AG04449 (cell line): Measurements from ENCODE around the gene LAMA1.

Experiments used
- CTCF ChIA-PET: fragments of 350-600 bp; formaldehyde crosslinking; extraction: SDS; loops from one replicate; lab custom pipeline; 2021; ENCODE audit warnings: antibody characterized with exemption; lab: Yijun Ruan, JAX
- POLR2A ChIA-PET: fragments of 400-600, 350-600 bp; formaldehyde crosslinking; extraction: SDS; loops from one replicate; lab custom pipeline; 2020; ENCODE audit warnings: antibody characterized with exemption, inconsistent platforms; lab: Yijun Ruan, JAX
- DNase-seq: peaks from one replicate; pipeline ENCODE4 v3.0.0-alpha.2; 2010; ENCODE audit warnings: low read depth, low spot score
- H3K4me3 ChIP-seq: 2 replicates; pipeline ENCODE4 v1.5.1; 2011; ENCODE audit warnings: low read depth, mild to moderate bottlenecking, control low read depth, low read length
- TF ChIP-seq, protein P1 (sequence below): IDR thresholded peaks from one replicate; pipeline ENCODE4 v1.5.1; 2011; ENCODE audit warnings: mild to moderate bottlenecking, moderate library complexity, low read length, control low read depth, inconsistent platforms; ENCODE audit not compliant: insufficient read depth; ENCODE audit errors: missing control alignments

LAMA1 gene

DNA sequence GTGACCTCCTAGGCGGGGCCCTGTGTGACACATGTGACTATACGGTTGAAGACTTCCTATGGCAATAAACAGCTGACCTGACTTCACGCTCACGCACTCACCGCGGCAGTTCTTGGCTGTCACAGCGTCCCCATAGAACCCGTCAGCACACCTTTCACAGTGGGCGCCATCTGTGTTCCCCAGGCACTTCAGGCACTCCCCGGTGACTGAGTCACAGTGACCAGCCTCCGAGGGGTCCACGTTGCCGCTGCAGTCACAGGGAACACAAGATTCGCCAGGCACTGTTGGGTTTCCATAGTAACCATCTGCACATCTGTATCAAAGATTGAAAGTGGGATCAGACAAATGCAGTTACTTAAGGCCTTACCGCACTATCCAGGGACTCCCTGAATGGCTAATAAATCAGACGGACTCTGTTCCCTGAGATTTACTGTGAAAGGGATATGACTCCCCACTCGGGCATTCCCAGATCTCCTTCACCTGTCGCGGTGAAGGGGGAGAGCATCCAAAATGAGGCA lies 94.5 kb downstream of the LAMA1 start:
- DNase-seq, result no peak
- POLR2A ChIA-PET, result no interaction called here
- H3K4me3 ChIP-seq, result no peak overlapping the region
- TF ChIP-seq, protein P1, sequence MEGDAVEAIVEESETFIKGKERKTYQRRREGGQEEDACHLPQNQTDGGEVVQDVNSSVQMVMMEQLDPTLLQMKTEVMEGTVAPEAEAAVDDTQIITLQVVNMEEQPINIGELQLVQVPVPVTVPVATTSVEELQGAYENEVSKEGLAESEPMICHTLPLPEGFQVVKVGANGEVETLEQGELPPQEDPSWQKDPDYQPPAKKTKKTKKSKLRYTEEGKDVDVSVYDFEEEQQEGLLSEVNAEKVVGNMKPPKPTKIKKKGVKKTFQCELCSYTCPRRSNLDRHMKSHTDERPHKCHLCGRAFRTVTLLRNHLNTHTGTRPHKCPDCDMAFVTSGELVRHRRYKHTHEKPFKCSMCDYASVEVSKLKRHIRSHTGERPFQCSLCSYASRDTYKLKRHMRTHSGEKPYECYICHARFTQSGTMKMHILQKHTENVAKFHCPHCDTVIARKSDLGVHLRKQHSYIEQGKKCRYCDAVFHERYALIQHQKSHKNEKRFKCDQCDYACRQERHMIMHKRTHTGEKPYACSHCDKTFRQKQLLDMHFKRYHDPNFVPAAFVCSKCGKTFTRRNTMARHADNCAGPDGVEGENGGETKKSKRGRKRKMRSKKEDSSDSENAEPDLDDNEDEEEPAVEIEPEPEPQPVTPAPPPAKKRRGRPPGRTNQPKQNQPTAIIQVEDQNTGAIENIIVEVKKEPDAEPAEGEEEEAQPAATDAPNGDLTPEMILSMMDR, result no peak
- CTCF ChIA-PET, result interaction anchor here (0.6 to 3.7 kb wide), 3 partner anchors 12 to 105 kb away, joined by 3 to 30 read pairs (median 5); no protein-coding TSS in a partner anchor

DNA sequence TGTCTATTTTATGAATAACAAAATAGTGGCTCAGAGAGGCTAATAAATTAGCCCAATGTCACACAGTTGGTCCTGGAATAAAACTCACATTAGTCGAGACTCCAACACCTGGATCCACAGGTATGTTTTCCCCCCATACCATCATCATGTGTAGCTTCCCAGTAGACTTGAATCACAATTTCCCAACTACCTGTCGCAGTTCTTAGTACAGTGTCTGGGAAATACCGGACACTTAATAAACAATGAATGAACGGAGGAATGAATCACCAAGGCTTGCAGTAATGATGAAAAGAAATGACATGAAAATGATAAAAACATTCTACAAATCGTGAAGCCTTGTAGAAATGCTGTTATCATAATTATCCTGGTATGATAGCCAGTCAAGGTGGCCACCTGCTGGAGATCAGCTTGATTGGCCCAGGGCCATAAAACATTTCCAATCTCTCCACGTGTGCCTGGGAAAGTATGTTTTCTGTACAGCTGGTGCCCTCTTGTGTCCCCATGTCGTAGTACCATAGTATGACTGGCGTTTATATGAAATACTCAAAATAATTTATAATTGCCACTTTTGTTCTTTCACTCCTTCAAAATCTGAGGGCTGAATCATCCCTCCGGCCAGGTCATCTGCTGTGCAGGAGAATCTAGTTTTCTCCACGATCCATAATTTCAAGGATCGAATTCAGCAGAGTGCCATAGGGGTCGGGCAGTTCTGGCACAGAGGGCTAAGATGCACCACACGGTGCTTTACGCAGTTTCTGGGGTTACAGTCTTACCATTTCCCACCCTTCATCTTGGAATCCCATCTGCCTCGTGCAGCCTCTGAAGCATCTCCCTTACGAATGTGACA lies 95.4 kb downstream of the LAMA1 start:
- ChIA-PET CTCF (interaction anchor here (1.0 to 3.7 kb wide), 5 partner anchors 12 to 104 kb away, joined by 4 to 30 read pairs (median 5); no protein-coding TSS in a partner anchor), POLR2A (no interaction called here)
- TF ChIP-seq, protein P1, result peak; percentile 10
- DNase-seq, result no peak
- H3K4me3 ChIP-seq, result no peak overlapping the region

DNA sequence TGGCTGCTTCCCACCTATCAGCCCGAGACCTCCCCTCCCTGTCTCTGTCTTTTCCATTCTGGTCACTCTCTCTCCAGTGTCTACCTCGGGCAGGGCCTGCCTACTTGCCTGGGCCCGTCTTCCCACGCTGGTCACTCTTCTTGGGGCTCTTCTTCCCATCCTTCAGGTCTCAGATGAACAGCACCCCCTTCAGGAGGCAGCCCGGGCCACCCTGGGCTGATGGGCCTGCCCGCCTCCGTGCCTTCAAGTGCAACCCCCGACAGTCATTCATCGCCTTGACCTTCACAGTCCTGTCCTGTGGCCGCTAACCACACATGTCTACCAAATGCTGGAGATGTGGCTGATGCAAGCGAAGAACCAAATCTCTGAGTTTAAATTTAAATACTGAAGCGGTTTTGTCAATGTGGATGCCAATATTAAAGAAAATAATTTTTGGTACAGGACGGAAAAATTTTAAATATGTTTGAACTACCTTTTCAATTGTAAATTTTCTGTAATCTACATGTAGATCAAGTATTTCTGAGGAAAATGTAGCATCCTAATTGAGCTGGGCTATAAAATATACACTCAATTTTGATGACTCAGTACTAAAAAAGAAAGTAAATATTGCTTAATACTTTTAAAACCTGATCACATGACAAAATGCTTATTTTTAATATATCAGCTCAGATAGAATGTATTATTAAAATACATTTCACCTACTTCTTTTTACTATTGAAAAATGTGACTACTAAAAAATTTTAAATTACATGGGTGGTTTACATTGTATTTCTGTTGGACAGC lies 96.4 kb downstream of the LAMA1 start:
- POLR2A ChIA-PET, result no interaction called here
- CTCF ChIA-PET, result interaction anchor here (1.0 to 3.7 kb wide), 5 partner anchors 13 to 103 kb away, joined by 4 to 30 read pairs (median 5); no protein-coding TSS in a partner anchor
- no peak for DNase-seq
- no peak overlapping the region for H3K4me3 ChIP-seq
- TF ChIP-seq, protein P1, result no peak

DNA sequence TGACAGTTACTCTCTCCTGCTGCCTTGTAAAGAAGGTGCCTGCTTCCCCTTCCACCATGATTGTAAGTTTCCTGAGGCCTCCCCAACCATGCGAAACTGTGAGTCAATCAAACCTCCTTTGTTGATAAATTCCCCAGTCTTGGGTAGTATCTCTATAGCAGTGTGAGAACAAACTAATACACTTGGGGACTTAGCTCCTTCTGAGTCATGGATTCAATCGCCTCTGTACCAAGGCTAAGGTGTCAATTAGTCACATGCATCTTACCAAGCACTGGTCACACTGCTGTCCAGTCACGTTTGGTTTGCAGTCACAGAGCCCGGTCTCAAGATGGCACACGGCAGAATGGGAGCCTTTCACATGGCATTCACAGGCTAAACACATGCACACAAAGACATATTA lies 100.6 kb downstream of the LAMA1 start:
- POLR2A ChIA-PET, result no interaction called here
- CTCF ChIA-PET, result interaction anchor here (0.5 to 1.7 kb wide), 2 partner anchors 95 to 168 kb away, joined by 3 to 4 read pairs; no protein-coding TSS in a partner anchor
- no peak overlapping the region for H3K4me3 ChIP-seq
- DNase-seq, result no peak
- TF ChIP-seq, protein P1, result no peak

DNA sequence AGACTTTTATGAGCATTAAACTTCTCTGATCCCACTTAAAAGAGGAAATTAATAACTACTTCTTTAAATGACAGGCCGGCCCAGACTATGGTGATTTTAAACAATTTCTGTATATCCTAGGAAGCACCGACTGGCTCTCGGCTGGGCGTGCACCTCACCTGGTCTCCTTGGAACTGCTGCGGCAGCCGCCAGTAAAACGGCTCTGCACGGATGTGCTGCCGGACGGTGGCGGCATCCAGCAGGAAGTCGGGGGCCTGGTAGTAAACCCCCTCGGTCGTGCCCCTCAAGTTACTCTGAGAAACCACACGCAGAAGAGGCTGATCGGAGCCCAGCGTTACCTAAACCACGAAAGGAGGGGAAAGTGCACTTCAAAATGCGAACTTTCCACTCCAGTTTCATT lies 106.5 kb downstream of the LAMA1 start:
- DNase-seq, result no peak
- POLR2A ChIA-PET, result interaction anchor here (0.7 kb wide), 1 partner anchor 86 kb away, joined by 3 read pairs; no protein-coding TSS in a partner anchor
- CTCF ChIA-PET, result interaction anchor here (0.7 to 0.9 kb wide), 2 partner anchors 12 to 166 kb away, joined by 3 read pairs; no protein-coding TSS in a partner anchor

More for the DNA sequence above, 106.5 kb downstream of the LAMA1 start:
- no peak overlapping the region for H3K4me3 ChIP-seq
- TF ChIP-seq, protein P1, result no peak
